Omental fat pad (tissue), 4 donors: ENCODE data around the gene MET. TPM values are rescaled to one million over a fixed set of nuclear protein-coding genes. Genes with fewer than 3 reads are reported as not detected.

Experiments used
- ATAC-seq: fragments of 150-250 bp; one replicate; pipeline ENCODE4 v1.9.1; 2016; ENCODE audit warnings: mild to moderate bottlenecking, moderate library complexity; ENCODE audit not compliant: low FRiP score
- DNase-seq: peaks from one replicate; pipeline ENCODE4 v3.0.0-alpha.2; 2019; ENCODE audit warnings: low spot score
- CTCF ChIP-seq, 3 donors: fragments of 450-650 bp; IDR thresholded peaks; one replicate each; pipeline ENCODE4 v1.5.1; 2016 to 2017; ENCODE audit warnings: antibody characterized with exemption in 3 of 3, mild to moderate bottlenecking in 3 of 3, moderate library complexity in 2 of 3
- total RNA-seq, 4 donors: library from RNA; depleted of rRNA; stranded (reverse); fragments of >200 nt; gene quantifications; one replicate each; pipeline ENCODE4 v1.1.0, GENCODE V29; 2016

The MET gene
- total RNA-seq, 4 donors from 2014 or later: 24.9 to 92.4 (median 54.4) TPM

- no peak for ATAC-seq
- no peak for DNase-seq
- TF ChIP-seq CTCF (IDR thresholded peaks at IDR 0.05): no peak
Observed at GRCh38 chr7:116732788-116733694, 61.0 kb downstream of the MET start.

- ATAC-seq (no peak), DNase-seq (no peak)
- no peak for TF ChIP-seq CTCF (IDR thresholded peaks at IDR 0.05)
Observed at GRCh38 chr7:116733924-116734580, 62.1 kb downstream of the MET start.

GRCh38 chr7:116734710-116735109, 62.7 kb downstream of the MET start:
- no peak for TF ChIP-seq CTCF (IDR thresholded peaks at IDR 0.05)
- no peak for ATAC-seq

GRCh38 chr7:116736927-116737715, 65.1 kb downstream of the MET start:
- DNase-seq (no peak), ATAC-seq (no peak)
- no peak for TF ChIP-seq CTCF (IDR thresholded peaks at IDR 0.05)

More at GRCh38 chr7:116734710-116735109, 62.7 kb downstream of the MET start:
- no peak for DNase-seq

- DNase-seq (no peak), ATAC-seq (no peak)
- no peak for TF ChIP-seq CTCF (IDR thresholded peaks at IDR 0.05)
Observed at GRCh38 chr7:116738378-116738777, 66.4 kb downstream of the MET start.

- ATAC-seq (no peak), DNase-seq (no peak)
- no peak for TF ChIP-seq CTCF (IDR thresholded peaks at IDR 0.05)
Observed at GRCh38 chr7:116739307-116739706, 67.3 kb downstream of the MET start.
